HG02885 (cell line): ENCODE data around the gene NPR1.

Experiments
- ATAC-seq: cut with Tn5 transposase; IDR thresholded peaks from one replicate; pipeline ENCODE4 v1.9.1; 2021; ENCODE audit warnings: mild to moderate bottlenecking; ENCODE audit not compliant: unreplicated experiment, poor library complexity

Gene NPR1

GRCh38 chr1:153677718-153678518, 570 bp upstream of the NPR1 start:
- ATAC-seq = no peak

- ATAC-seq = no peak
These were observed 1.0 kb downstream of the NPR1 start for GRCh38 chr1:153679337-153680119.

- ATAC-seq = no peak
These were observed 1.6 kb downstream of the NPR1 start for GRCh38 chr1:153680120-153680403.

GRCh38 chr1:153682730-153683129, 4.2 kb downstream of the NPR1 start:
- no peak for ATAC-seq

GRCh38 chr1:153683854-153684253, 5.4 kb downstream of the NPR1 start:
- ATAC-seq = no peak

GRCh38 chr1:153684892-153685291, 6.4 kb downstream of the NPR1 start:
- ATAC-seq = no peak

- no peak for ATAC-seq
These were observed 7.3 kb downstream of the NPR1 start for GRCh38 chr1:153685544-153686340.

- ATAC-seq = no peak
These were observed 9.0 kb downstream of the NPR1 start for GRCh38 chr1:153687346-153688125.

GRCh38 chr1:153688276-153688675, 9.8 kb downstream of the NPR1 start:
- no peak for ATAC-seq

GRCh38 chr1:153688736-153689328, 10.3 kb downstream of the NPR1 start:
- ATAC-seq = no peak

- ATAC-seq = no peak
These were observed 15.0 kb downstream of the NPR1 start for GRCh38 chr1:153693466-153693865.

- no peak for ATAC-seq
These were observed 18.3 kb downstream of the NPR1 start for GRCh38 chr1:153696741-153697140.

- ATAC-seq = no peak
These were observed 18.9 kb downstream of the NPR1 start for GRCh38 chr1:153697191-153698019.

GRCh38 chr1:153698020-153698922, 19.8 kb downstream of the NPR1 start:
- no peak for ATAC-seq

GRCh38 chr1:153698923-153699714, 20.6 kb downstream of the NPR1 start:
- no peak for ATAC-seq

GRCh38 chr1:153699768-153700167, 21.3 kb downstream of the NPR1 start:
- ATAC-seq = no peak

- ATAC-seq = no peak
These were observed 27.0 kb downstream of the NPR1 start for GRCh38 chr1:153705484-153705883.
